ENCODE results near the gene PITPNB.

GRCh38 chr22:27867953-27868731 is 50.9 kb downstream of the PITPNB start:
- TF ChIP-seq CTCF (IDR thresholded peaks at IDR 0.05; ENCODE audit: low read length) (no peak), EZH2 (IDR thresholded peaks at IDR 0.05; ENCODE audit: borderline replicate concordance, low read length) (no peak)
